Measurements from ENCODE around the gene STOML1.

GRCh38 chr15:73965094-73965757 lies 26.9 kb downstream of the STOML1 start:
- TF ChIP-seq CTCF (conservative IDR thresholded peaks at IDR 0.05; ENCODE audit: low read depth, low read length): peak; percentile 14; the same call in 1 of the 2 replicates
- no peak for TF ChIP-seq EZH2 (IDR thresholded peaks at IDR 0.05; ENCODE audit: low read length, unreplicated experiment)

All from PC-3 (cell line).